Measurements from ENCODE around the gene RDH11. TPM values are rescaled to one million over a fixed set of nuclear protein-coding genes. Genes with fewer than 3 reads are reported as not detected.
"Not testable (repeated sequence)": the region's sequence is repeated elsewhere in the genome, so short reads cannot be mapped to it uniquely, and the experiment has no call there.

RDH11 gene
- total and polyA plus RNA-seq, 2 donors from 2014 or later: 66.9 to 124 TPM

DNA sequence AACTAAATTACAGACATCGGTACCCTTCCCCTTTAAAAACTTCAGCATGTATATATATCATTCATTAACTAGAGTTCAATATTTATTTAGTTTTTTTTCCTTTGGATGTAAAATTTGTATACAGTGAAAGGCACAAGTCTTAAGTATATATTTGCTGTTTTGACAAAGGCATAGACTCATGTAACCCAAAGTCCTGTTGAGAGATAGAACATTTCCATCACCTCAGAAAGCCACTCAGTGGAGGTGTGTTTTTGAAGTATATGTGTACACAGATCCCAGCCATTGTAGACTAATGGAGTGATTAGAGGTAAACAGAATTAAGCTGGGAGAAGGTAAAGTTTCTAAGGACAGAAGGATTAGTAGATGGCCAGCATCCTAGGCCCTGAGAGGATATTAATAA is 21.5 kb upstream of the RDH11 start:
- Histone ChIP-seq H3K9me3 (ENCODE audit: control insufficient read depth in 2 of 3, insufficient read depth in 1 of 3, low read length in 3 of 3) (no peaks in the 10 kb centered on the region), H3K4me3 (ENCODE audit: low read length in 3 of 3) (no peak overlapping the region), H3K4me1 (ENCODE audit: control insufficient read depth in 2 of 3, insufficient read depth in 2 of 3, low read depth in 1 of 3, low read length in 3 of 3) (no peaks in the 10 kb centered on the region), H3K9ac (ENCODE audit: low read length in 3 of 3) (no peak overlapping the region), H3K36me3 (ENCODE audit: control insufficient read depth in 2 of 3, insufficient read depth in 3 of 3, low read length in 3 of 3) (no peaks in the 10 kb centered on the region), H3K27me3 (ENCODE audit: control insufficient read depth, insufficient read depth, low read length) (no peaks in the 10 kb centered on the region), H3K27ac (ENCODE audit: low read depth in 2 of 2, low read length in 2 of 2) (no peak overlapping the region)
- TF ChIP-seq, protein P1, sequence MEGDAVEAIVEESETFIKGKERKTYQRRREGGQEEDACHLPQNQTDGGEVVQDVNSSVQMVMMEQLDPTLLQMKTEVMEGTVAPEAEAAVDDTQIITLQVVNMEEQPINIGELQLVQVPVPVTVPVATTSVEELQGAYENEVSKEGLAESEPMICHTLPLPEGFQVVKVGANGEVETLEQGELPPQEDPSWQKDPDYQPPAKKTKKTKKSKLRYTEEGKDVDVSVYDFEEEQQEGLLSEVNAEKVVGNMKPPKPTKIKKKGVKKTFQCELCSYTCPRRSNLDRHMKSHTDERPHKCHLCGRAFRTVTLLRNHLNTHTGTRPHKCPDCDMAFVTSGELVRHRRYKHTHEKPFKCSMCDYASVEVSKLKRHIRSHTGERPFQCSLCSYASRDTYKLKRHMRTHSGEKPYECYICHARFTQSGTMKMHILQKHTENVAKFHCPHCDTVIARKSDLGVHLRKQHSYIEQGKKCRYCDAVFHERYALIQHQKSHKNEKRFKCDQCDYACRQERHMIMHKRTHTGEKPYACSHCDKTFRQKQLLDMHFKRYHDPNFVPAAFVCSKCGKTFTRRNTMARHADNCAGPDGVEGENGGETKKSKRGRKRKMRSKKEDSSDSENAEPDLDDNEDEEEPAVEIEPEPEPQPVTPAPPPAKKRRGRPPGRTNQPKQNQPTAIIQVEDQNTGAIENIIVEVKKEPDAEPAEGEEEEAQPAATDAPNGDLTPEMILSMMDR (IDR thresholded peaks at IDR 0.05; ENCODE audit: borderline replicate concordance, extremely low read depth, insufficient read depth): no peak
- FAIRE-seq: no peak
- DNase-seq: no peak
- intact Hi-C loops (cut with DNase I): no loop called here

DNA sequence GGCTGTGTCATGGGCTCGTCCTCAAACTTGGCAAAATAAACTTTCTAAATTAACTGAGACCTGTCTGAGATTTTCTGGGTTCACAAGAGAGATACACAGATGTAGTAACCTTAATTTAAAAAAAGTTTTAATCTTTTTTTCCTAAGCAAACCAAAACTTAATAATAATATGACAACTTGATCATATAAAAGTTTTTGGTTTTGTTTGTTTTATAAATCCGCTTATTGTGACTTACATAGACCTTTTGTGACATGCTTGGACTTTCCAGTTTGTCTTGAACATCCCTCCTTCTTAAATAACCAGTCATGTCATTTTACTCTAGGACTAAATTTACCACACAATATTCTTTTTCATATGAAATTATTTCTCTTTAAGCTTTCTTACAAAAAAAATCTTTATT is 14.6 kb upstream of the RDH11 start:
- H3K27me3 ChIP-seq (ENCODE audit: control insufficient read depth, insufficient read depth, low read length): no peaks in the 10 kb centered on the region
- TF ChIP-seq, protein P1 (IDR thresholded peaks at IDR 0.05; ENCODE audit: borderline replicate concordance, extremely low read depth, insufficient read depth): no peak
- FAIRE-seq: no peak
- H3K9me3 ChIP-seq (ENCODE audit: control insufficient read depth in 2 of 3, insufficient read depth in 1 of 3, low read length in 3 of 3): no peaks in the 10 kb centered on the region
- intact Hi-C loops (cut with DNase I): no loop called here
- H3K4me3 ChIP-seq (ENCODE audit: low read length in 3 of 3): no peak overlapping the region
- no peak overlapping the region for H3K27ac ChIP-seq (ENCODE audit: low read depth in 2 of 2, low read length in 2 of 2)
- DNase-seq: no peak
- H3K36me3 ChIP-seq (ENCODE audit: control insufficient read depth in 2 of 3, insufficient read depth in 3 of 3, low read length in 3 of 3): no peaks in the 10 kb centered on the region
- H3K4me1 ChIP-seq (ENCODE audit: control insufficient read depth in 2 of 3, insufficient read depth in 2 of 3, low read depth in 1 of 3, low read length in 3 of 3): peaks cover 0 to 1% (median 0%) of the 10 kb centered on the region in 3 donors
- H3K9ac ChIP-seq (ENCODE audit: low read length in 3 of 3): no peak overlapping the region

DNA sequence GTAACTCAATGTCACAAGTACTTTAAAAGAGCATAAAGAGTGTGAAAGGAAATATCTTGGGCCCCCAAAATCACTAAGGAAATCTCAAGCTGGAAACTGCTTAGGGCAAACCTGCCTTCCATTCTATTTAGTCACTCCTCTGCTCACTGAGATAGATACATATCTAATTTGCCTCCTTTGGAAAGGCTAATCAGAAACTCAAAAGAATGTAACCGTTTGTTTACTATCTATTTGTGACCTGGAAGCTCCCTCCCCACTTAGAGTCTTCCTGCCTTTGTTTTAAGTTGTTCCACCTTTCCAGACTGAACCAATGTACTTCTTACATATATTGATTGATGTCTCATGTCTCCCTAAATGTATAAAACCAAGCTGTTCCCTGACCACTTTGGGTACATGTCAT is 14.2 kb upstream of the RDH11 start:
- H3K9ac ChIP-seq (ENCODE audit: low read length in 3 of 3); H3K27ac ChIP-seq (ENCODE audit: low read depth in 2 of 2, low read length in 2 of 2); H3K9me3 ChIP-seq (ENCODE audit: control insufficient read depth in 2 of 3, insufficient read depth in 1 of 3, low read length in 3 of 3); H3K4me1 ChIP-seq (ENCODE audit: control insufficient read depth in 2 of 3, insufficient read depth in 2 of 3, low read depth in 1 of 3, low read length in 3 of 3); H3K36me3 ChIP-seq (ENCODE audit: control insufficient read depth in 2 of 3, insufficient read depth in 3 of 3, low read length in 3 of 3); H3K4me3 ChIP-seq (ENCODE audit: low read length in 3 of 3); DNase-seq; FAIRE-seq; H3K27me3 ChIP-seq (ENCODE audit: control insufficient read depth, insufficient read depth, low read length): not testable (repeated sequence)
- intact Hi-C loops (cut with DNase I): loop anchor here (10.0 kb wide), 1 partner anchor 125 kb away; no protein-coding TSS in a partner anchor

DNA sequence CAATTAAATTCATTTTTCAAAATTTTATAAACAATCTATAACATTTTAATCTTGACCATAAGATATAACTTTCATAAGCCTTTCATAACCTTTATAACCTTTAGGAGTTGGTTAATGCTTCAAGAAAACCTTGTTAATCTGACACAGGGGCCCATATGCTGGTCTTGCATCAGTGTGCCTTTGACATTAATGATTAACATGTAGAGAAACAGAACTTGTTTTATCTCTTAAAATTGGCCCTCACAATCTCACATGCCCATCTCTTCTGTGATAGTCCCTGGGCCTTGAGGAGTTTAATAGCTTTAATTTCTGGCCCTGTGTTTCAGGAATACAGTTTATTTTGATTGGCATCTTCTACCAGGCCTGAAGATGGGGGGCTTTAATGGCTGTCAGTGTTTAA is 13.8 kb upstream of the RDH11 start:
- intact Hi-C loops (cut with DNase I): loop anchor here (10.0 kb wide), 1 partner anchor 125 kb away; no protein-coding TSS in a partner anchor
- H3K4me1 ChIP-seq (ENCODE audit: control insufficient read depth in 2 of 3, insufficient read depth in 2 of 3, low read depth in 1 of 3, low read length in 3 of 3); H3K27ac ChIP-seq (ENCODE audit: low read depth in 2 of 2, low read length in 2 of 2); DNase-seq; H3K36me3 ChIP-seq (ENCODE audit: control insufficient read depth in 2 of 3, insufficient read depth in 3 of 3, low read length in 3 of 3); H3K9me3 ChIP-seq (ENCODE audit: control insufficient read depth in 2 of 3, insufficient read depth in 1 of 3, low read length in 3 of 3); H3K9ac ChIP-seq (ENCODE audit: low read length in 3 of 3); FAIRE-seq; H3K27me3 ChIP-seq (ENCODE audit: control insufficient read depth, insufficient read depth, low read length); H3K4me3 ChIP-seq (ENCODE audit: low read length in 3 of 3): not testable (repeated sequence)

Measured in kidney (tissue), 14 donors.